ENCODE data around the gene MAP3K20.

GRCh38 chr2:173193925-173194324 lies 118.3 kb downstream of the MAP3K20 start:
- TF ChIP-seq EZH2 (IDR thresholded peaks at IDR 0.05; ENCODE audit: borderline replicate concordance, low read depth, low read length, severe bottlenecking) (no peak), CTCF (IDR thresholded peaks at IDR 0.05; ENCODE audit: borderline replicate concordance, extremely low read depth, low read length, poor library complexity, severe bottlenecking) (no peak)

Measured in DND-41 (cell line).